Astrocyte of the cerebellum (primary cell): ENCODE measurements around the gene OSBPL3.

Experiments used
- DNase-seq: peaks from one replicate; pipeline ENCODE4 v3.0.0-alpha.2; 2011; ENCODE audit warnings: low read depth
- H3K4me3 ChIP-seq: 2 replicates; pipeline ENCODE4 v1.5.1; 2011; ENCODE audit warnings: mild to moderate bottlenecking, low read depth, low read length, moderate library complexity
- in situ Hi-C: cut with HindIII; loops from 2 replicates; pipeline ENCODE4 v1.10.0; 2017; ENCODE audit warnings: low sequenced_read_pairs
- TF ChIP-seq, protein P1 (sequence below): IDR thresholded peaks from 2 replicates; pipeline ENCODE4 v1.5.1; 2012; ENCODE audit warnings: low read length, low read depth, moderate library complexity, mild to moderate bottlenecking; ENCODE audit errors: missing control alignments

OSBPL3 gene

DNA sequence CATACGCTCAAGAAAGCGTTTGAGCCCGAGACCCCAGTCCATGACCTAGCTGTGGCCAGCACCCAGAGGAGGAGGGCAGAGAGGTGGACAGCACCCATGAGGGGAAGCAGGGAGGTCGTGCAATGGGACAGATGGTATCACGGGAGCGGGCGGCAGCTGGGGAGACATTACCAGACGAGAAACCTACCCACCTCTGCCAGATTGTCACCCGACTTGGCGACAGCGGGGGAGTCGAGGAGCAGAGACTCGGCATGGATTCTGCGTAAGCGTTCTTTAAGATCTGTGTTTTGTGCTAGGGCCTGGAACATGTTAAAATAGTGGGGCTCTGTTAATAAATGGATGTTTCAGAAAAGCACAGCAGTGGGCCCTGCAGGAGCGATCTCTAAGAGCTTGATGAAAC lies 131.1 kb downstream of the OSBPL3 start:
- TF ChIP-seq, protein P1, sequence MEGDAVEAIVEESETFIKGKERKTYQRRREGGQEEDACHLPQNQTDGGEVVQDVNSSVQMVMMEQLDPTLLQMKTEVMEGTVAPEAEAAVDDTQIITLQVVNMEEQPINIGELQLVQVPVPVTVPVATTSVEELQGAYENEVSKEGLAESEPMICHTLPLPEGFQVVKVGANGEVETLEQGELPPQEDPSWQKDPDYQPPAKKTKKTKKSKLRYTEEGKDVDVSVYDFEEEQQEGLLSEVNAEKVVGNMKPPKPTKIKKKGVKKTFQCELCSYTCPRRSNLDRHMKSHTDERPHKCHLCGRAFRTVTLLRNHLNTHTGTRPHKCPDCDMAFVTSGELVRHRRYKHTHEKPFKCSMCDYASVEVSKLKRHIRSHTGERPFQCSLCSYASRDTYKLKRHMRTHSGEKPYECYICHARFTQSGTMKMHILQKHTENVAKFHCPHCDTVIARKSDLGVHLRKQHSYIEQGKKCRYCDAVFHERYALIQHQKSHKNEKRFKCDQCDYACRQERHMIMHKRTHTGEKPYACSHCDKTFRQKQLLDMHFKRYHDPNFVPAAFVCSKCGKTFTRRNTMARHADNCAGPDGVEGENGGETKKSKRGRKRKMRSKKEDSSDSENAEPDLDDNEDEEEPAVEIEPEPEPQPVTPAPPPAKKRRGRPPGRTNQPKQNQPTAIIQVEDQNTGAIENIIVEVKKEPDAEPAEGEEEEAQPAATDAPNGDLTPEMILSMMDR, result no peak
- no peak overlapping the region for H3K4me3 ChIP-seq
- no peak for DNase-seq
- in situ Hi-C loops, result no loop called here

DNA sequence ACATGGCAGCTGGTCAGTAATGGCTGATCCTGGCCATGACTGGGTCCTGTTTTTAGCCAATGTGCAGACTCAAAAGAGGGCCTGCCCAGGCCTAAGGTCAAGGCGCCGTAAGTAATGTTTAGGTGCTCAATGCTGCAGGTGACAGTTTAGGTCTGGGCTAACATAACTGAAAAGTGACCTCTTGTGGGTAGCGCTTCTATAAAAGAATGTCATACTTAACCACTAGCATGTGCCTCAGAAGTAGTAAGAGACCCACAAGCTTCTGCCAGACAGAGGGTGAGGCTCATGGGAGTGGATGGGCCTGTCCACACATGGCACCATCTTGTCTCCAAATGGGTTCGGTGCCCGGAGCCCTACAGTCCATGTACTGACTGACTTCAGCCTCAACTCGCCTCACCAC lies 132.2 kb downstream of the OSBPL3 start:
- TF ChIP-seq, protein P1, result no peak
- DNase-seq, result no peak
- no peak overlapping the region for H3K4me3 ChIP-seq
- in situ Hi-C loops, result no loop called here

DNA sequence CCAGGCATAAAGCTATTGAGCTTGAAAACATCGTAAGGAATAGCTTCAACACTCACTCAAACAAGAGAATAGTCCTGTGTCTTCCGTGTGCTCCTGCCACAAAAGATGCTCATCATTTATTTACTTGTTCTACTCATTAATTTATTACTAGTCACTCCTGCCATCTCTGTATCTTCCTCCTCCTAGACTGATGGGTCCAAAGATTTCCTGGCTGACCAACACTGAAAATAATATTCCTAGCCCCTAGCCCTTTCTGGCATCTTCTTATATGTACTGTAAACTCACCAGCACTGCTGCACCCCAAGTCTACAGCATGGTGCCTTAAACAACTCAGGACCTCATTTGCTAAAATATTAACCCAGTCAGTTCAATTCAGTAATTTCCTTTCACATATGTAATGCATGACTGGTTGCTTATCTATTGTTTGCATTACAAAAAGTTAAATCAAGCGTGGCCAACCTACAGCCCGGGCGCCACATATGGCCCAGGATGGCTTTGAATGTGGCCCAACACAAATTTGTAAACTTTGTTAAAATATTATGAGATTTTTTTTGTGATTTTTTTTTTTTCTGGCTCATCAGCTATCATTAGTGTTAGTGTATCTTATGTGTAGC lies 136.1 kb downstream of the OSBPL3 start:
- TF ChIP-seq, protein P1, result no peak
- no peak overlapping the region for H3K4me3 ChIP-seq
- in situ Hi-C loops, result no loop called here
- no peak for DNase-seq

DNA sequence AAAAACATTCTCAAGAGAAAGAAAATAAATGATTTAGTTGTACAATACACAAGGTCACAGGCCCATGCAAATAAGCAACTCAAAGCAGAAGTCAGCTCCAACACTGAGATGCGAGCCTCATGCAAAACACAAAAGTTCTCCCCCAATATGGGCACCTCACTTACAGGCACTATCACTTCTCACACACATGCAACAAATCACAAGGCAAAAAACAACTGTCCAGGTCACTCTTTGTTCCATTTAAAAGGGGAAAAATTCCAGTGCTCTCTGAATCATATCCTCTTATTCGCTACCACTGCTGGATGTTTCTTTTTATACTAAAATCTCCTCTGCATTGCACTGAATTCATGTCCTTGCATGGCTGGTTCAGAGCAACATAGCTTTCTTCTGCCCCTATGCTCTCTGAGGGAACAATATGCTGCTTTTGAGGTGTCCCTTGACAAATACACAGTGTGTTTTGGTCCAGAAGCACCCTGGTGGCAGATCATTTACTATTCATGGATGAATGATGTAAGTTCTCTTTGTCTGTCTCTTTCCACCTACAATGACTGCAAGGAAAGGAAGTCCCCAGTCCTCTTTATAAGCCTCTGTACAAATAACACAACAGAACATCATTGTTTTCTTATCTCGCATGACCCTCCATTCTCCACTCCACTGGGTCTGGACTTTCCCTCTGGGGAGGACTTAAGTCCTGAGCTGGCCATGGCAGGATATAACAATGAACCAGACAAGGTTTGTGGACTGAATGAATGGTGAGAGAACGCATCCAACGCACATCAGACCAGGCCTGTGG lies 137.3 kb downstream of the OSBPL3 start:
- H3K4me3 ChIP-seq, result no peak overlapping the region
- in situ Hi-C loops, result no loop called here
- TF ChIP-seq, protein P1, result no peak
- no peak for DNase-seq

DNA sequence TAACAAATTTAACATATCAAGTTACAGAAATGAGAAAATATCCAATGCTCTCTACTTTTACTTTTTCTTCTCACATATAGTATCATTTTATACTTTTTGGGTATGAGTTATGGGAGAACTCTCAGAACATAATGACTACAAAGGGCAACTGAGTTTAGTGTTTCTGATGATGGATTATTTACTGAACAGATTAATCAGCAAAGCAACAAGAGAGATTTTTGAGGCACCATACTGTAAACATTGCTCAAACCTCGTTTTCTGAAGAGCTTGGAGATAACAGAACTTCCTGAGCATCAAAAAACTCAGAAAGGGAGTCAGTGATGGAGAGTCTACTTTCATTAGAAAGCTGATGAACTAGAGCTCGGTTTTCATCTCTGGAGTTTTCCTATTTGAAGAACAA lies 137.9 kb downstream of the OSBPL3 start:
- TF ChIP-seq, protein P1, result no peak
- in situ Hi-C loops, result no loop called here
- DNase-seq, result no peak
- no peak overlapping the region for H3K4me3 ChIP-seq

DNA sequence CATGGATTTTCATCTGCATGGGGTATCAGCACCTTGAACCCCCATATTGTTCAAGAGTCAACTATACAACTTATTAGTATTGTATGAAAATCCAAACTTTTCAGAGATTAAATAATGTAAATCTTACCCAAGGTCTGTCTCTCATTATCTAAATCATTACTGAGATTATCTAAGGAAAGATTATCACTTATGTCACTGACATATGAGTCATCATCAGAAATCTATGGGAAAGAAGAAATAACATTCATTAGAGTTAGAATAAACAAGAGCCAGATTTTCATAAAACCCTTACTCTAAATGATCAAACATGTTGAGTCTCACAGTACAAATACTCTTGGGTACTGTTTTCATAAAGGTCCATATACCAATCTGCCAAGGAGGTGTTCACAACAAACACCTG lies 139.4 kb downstream of the OSBPL3 start:
- in situ Hi-C loops, result no loop called here
- no peak overlapping the region for H3K4me3 ChIP-seq
- TF ChIP-seq, protein P1, result no peak
- DNase-seq, result no peak
